Osteocyte (in vitro differentiated cells): Measurements from ENCODE around the gene WASHC2A. TPM values are rescaled to one million over a fixed set of nuclear protein-coding genes. Genes with fewer than 3 reads are reported as not detected.
"Not testable (repeated sequence)": the region's sequence is repeated elsewhere in the genome, so short reads cannot be mapped to it uniquely, and the experiment has no call there.

Experiments used
- DNase-seq: peaks from one replicate; pipeline ENCODE4 v3.0.0; 2021; ENCODE audit warnings: mixed read lengths; ENCODE audit not compliant: unreplicated experiment; ENCODE audit errors: extremely low spot score
- H3K27ac Mint-ChIP-seq: one replicate; pipeline ENCODE4 v1.8.0; 2021; ENCODE audit warnings: mild to moderate bottlenecking, mixed read lengths; ENCODE audit not compliant: unreplicated experiment
- H3K27me3 Mint-ChIP-seq: one replicate; pipeline ENCODE4 v1.8.0; 2021; ENCODE audit warnings: mixed read lengths; ENCODE audit not compliant: unreplicated experiment
- H3K36me3 Mint-ChIP-seq: one replicate; pipeline ENCODE4 v1.8.0; 2021; ENCODE audit warnings: mixed read lengths; ENCODE audit not compliant: unreplicated experiment
- H3K4me1 Mint-ChIP-seq: one replicate; pipeline ENCODE4 v1.8.0; 2021; ENCODE audit warnings: mixed read lengths; ENCODE audit not compliant: unreplicated experiment
- H3K4me3 Mint-ChIP-seq: one replicate; pipeline ENCODE4 v1.8.0; 2021; ENCODE audit warnings: mild to moderate bottlenecking, moderate library complexity, mixed read lengths; ENCODE audit not compliant: unreplicated experiment
- H3K9me3 Mint-ChIP-seq: one replicate; pipeline ENCODE4 v1.8.0; 2021; ENCODE audit warnings: mixed read lengths; ENCODE audit not compliant: unreplicated experiment
- total RNA-seq: library from RNA; stranded (reverse); gene quantifications from 2 replicates; pipeline ENCODE4 v1.2.1, GENCODE V29; 2021

Gene WASHC2A
- total RNA-seq, 1 donor from 2014 or later, result 58.2 TPM

DNA sequence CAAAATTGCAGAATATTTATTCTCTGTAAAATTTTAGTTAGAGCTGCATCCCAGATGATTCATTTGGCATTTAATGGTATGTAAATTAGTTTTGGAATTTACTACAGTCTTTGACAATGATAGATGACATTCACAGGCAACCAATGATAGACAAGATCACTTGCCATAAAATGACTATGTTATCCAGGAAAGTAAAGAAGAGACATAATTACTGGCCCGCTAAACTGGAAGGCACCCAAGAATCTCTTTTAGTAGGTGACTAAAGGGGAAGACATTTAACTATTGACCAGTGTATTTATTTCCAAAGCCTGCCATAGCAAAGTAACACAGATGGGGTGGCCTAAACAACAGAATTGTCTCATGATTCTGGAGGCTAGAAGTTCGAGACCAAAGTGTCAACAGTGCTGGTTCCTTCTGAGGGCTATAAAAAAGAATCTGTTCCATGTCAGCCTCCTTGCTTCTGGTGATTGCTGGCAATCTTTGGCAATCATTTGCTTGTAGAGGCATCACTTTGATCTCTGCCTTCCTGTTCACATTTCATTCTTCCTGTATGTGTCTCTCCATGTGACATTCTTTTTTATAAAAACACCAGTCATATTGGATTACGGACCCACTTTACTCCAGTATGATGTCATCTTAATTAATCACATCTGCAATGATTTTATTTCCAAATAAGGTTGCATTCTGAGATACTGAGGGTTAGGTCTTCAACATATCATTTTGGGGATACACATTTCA is 107.2 kb downstream of the WASHC2A start:
- H3K4me1 Mint-ChIP-seq, H3K4me3 Mint-ChIP-seq, DNase-seq, H3K9me3 Mint-ChIP-seq, H3K36me3 Mint-ChIP-seq, H3K27ac Mint-ChIP-seq, H3K27me3 Mint-ChIP-seq: not testable (repeated sequence)

Other genes with a start within 250 kb of the WASHC2A start
- 30.7 and 34.2 TPM in 2 replicates for gene PARG, start 125.9 kb upstream of the WASHC2A start, total RNA-seq
- gene TIMM23B, start 125.9 kb upstream of the WASHC2A start, total RNA-seq, result 21.3 TPM in 2 replicates
- 13.2 and 15.2 TPM in 2 replicates for gene AGAP6, start 79.5 kb upstream of the WASHC2A start, total RNA-seq
- 1.1 and 4.3 TPM in 2 replicates for gene ASAH2, start 183.6 kb downstream of the WASHC2A start, total RNA-seq